NCI-H526 (cell line): ENCODE data around the gene APOBEC2.

Experiments used
- DNase-seq, 2 experiments: peaks; one replicate each; lab custom pipeline; 2025; lab: John Stamatoyannopoulos, UW

APOBEC2 gene

DNA sequence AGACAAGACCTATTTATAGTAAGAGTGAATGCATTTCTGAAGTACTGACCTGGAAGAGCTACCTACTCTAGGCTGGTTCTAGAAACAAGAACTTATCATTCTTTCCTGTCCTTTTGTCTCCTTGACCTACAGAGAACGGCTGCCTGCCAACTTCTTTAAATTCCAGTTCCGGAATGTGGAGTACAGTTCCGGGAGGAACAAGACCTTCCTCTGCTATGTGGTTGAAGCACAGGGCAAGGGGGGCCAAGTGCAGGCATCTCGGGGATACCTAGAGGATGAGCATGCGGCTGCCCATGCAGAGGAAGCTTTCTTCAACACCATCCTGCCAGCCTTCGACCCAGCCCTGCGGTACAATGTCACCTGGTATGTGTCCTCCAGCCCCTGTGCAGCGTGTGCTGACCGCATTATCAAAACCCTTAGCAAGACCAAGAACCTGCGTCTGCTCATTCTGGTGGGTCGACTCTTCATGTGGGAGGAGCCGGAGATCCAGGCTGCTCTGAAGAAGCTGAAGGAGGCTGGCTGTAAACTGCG is 8.3 kb downstream of the APOBEC2 start:
- DNase-seq = no peak

GRCh38 chr6:41062056-41062455 is 9.1 kb downstream of the APOBEC2 start:
- DNase-seq = no peak

DNA sequence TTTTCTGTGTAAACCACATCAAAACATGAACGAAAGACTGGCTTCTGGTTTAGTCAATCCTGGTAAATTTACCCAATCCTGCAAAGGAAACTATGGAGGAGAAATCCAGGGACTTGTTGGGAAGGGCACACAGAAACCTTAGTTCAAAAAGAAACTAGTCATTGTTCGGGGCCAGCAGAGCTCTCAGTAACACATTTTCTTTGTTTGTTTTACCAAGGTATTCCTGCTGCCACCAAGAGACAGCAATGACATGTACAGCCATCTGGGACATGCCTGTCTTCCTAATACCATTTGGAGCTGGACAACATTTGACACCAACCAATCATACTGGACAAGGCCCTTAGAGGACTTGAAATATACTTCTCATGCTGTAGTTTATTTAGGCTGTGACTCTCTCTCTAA is 10.9 kb downstream of the APOBEC2 start:
- no peak for DNase-seq

- DNase-seq = no peak
These were observed 11.8 kb downstream of the APOBEC2 start for GRCh38 chr6:41064841-41065240.

DNA sequence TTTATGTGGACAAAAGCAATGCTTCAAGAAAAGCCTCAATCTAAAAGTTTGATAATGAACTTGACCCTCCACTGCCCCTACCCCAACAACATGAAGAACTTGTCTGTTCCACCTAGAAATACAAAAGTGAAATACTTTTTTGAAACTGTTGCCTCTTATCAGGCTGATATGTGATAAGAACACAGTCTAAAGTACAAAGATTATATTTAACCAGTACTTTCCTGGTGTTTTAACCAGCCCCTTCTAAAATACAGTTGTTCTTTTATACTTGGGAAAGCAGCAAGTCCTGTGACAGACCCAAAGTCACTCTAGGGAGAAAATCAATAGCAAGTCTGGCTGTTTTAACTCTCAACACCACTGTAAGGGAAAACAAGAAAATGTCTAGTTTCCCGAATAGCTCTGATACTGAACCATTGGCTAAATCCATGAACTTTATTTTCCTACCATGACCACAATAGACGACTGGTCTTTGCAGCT is 12.6 kb downstream of the APOBEC2 start:
- no peak for DNase-seq

- peak; percentile 14 to 74 for DNase-seq
These were observed 13.9 kb downstream of the APOBEC2 start for GRCh38 chr6:41066867-41067304.

GRCh38 chr6:41071501-41071922 is 18.5 kb downstream of the APOBEC2 start:
- no peak for DNase-seq

- DNase-seq = peak; percentile 99 to 100
These were observed 19.2 kb downstream of the APOBEC2 start, which contains the start of gene OARD1 for GRCh38 chr6:41071923-41072835. Gene OARD1 (minus strand): TSS chr6:41072356. CDS start chr6:41071634, 722 bp downstream.

DNA sequence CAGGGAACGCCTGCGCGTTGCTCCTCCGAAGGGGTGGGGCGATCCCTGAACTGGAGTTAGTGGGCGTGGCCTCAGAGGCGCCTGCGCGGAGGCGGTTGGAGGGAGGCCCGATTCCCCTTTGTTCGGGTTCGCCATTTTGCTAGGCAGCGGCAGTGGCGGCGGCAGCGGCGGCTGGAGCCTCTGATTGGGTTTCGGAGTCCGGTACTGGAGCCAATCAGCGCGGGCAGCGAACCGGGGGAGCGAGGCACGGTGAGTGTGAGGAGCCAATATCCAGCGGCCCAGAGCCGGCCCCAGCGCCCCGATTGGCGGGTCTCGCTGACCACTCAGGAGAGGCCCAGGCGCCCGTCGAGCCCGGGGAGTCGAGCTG is 19.8 kb downstream of the APOBEC2 start, which contains the start of gene NFYA:
NFYA (plus strand) TSS at position 139 of the 367 bp plus-strand sequence. CDS start 6,116 bp downstream, outside the sequence.
- peak in 1 of 2 experiments; percentile 99 for DNase-seq

DNA sequence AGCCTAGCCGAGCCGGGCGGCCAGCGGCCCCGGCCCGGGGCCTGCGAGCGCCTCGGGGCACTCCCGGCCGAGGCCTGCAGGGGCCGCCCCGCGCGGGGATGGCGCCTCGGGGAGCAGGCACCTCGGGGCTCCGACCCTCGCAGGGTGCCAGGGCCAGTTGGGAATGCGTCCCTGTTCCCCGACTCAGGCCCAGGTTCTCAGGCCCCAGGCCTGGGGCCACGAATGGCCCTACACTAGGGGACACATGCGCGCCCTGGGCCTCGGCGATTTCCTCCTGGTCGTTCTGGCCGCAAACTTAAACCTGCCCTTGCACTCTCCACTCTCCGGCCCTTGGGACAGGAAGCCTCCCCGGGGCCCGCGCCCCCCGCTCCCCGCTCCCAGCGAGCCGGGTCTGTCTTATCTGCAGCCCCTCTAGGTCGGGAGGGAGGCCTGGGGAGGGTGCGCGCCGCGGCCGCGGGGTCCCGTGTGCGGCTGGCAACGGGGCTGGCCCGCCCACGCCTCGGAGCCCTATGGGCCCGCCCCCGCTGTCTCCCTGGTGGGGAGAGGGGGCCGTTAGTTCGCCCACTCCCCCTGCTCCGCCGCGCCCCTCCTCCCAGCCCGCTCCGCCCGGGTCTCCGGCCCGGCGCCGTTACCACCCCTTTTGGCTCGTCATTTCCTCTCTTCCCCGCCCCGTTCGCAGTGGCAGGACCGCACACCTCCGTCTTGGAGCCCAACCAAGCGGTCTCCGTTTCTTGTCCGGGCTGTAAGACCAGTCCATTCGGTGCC is 20.4 kb downstream of the APOBEC2 start:
- DNase-seq = peak; percentile 50 to 85

- DNase-seq = peak; percentile 27 to 39
These were observed 21.1 kb downstream of the APOBEC2 start for GRCh38 chr6:41073968-41074691.

GRCh38 chr6:41074692-41075436 is 21.9 kb downstream of the APOBEC2 start:
- no peak for DNase-seq

DNA sequence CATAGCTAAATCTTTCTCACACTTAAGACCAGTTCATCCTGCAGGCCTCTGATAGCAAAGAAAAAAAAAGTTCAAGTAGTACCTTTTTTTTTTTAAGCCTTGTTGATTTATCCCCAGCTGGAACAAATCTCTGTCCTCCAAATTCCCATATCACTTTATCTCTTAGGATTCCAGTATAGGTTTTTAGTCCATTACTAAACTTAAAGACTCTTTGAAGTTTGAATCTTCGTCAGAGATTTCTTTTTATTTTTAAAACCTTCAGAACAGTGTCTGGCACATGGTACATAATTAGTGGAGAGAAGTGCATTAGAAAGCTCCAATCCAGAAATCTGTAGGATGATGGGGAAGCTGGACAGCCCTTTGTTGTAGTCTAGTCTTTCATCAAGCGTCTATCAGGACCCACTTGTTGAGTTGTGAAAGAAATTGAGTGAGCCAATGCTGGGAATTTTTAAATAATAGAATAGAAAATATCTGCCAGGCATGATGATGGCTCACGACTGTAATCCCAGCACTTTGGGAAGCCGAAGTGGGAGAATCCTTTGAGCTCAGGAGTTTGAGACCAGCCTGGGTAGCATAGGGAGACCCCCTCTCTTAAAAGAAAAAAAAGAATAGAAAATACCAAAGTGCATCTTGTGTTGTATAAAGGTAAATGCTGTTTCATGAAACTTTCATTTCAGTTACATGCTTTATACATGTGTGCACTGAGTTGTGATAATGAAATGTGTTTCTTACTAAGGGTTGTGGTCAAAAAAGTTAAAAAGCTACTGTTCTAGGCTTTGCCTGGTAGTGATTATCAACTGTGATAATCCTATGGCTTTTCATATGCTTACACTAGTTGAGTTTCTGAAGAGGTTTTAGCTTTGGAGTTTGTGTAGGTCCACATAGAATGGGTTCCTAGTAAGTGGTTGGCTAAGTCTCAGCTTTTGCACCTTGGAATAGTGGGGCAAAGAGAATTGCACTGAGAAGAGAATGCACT is 22.9 kb downstream of the APOBEC2 start:
- DNase-seq = no peak

DNA sequence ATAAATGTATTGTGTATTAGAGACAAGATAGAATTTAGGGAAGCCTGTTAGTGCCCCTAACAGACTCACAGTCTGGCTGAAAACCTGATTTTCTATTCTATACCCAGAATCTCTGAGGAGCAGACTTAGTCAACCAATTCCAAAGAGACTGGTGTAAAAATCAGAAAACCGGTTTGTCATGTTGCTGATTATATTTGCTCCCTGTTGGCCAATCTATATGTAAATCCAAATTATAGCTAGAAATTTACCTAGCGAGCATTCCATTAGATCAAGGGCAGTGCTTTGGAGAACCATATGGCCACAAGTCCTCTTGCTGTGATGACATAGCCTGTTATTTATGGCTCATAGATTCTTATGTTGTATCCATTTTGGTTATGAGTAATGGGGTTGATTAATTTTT is 24.5 kb downstream of the APOBEC2 start:
- peak; percentile 67 to 80 for DNase-seq

DNA sequence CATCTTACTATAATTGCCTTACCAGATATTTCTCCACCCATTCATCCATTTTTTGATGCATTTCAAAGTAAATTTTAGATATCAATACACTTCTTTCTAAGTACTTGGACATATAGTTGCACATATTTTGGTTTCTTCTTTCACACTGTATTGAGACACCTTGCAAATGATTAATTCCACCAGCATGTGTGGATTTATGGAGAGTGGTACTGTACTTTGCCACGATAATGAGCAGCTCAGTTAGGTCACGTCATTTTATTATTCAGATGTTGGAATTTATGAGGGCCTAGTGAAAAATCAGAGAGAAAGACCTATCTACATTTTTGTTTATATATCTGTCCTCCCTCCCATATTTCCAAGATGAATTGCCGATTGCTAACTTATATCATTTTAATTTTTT is 25.1 kb downstream of the APOBEC2 start:
- no peak for DNase-seq

GRCh38 chr6:41079080-41079479 is 26.1 kb downstream of the APOBEC2 start:
- DNase-seq = no peak

GRCh38 chr6:41080621-41081020 is 27.6 kb downstream of the APOBEC2 start:
- no peak for DNase-seq

GRCh38 chr6:41083072-41083471 is 30.1 kb downstream of the APOBEC2 start:
- DNase-seq = no peak

GRCh38 chr6:41085182-41085581 is 32.2 kb downstream of the APOBEC2 start:
- no peak for DNase-seq

DNA sequence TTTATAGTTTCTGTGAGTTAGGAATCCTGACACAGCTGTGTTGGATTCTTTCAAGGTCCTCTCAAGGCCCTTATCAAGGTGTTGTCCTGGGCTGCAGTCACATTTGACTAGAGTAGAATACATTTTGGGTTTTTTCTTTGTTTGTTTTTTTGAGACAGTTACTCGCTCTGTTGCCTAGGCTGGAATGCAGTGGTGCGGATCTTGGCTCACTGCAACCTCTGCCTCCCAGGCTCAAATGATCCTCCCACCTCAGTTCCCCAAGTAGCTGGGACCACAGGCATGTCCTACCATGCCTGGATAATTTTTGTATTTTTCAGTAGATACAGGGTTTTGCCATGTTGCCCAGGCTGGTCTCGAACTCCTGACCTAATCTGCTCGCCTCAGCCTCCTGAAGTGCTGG is 35.4 kb downstream of the APOBEC2 start:
- DNase-seq = no peak
